Measurements from ENCODE around the gene GJB1.

GJB1 gene

DNA sequence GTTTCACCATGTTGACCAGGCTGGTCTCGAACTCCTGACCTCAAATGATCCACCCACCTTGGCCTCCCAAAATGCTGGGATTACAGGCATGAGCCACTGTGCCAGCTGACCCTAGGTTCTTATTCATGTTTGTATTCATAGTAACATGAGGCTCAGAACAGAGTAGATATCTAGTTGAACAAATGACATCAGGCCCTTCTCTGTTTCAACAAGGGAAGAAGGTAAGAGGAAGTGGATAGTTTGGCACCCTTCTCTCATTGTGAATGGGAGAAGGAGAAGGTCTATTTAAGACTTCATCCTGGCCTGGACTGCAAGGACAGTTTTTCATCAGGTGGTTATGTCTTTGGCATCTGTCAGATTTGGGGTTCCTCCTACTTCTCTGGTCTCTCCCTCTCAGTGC, 13.8 kb downstream of the GJB1 start:
- POLR2A ChIA-PET: no interaction called here
- DNase-seq (ENCODE audit: extremely low spot score): no peak
- TF ChIP-seq, protein P1, sequence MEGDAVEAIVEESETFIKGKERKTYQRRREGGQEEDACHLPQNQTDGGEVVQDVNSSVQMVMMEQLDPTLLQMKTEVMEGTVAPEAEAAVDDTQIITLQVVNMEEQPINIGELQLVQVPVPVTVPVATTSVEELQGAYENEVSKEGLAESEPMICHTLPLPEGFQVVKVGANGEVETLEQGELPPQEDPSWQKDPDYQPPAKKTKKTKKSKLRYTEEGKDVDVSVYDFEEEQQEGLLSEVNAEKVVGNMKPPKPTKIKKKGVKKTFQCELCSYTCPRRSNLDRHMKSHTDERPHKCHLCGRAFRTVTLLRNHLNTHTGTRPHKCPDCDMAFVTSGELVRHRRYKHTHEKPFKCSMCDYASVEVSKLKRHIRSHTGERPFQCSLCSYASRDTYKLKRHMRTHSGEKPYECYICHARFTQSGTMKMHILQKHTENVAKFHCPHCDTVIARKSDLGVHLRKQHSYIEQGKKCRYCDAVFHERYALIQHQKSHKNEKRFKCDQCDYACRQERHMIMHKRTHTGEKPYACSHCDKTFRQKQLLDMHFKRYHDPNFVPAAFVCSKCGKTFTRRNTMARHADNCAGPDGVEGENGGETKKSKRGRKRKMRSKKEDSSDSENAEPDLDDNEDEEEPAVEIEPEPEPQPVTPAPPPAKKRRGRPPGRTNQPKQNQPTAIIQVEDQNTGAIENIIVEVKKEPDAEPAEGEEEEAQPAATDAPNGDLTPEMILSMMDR (IDR thresholded peaks at IDR 0.05; ENCODE audit: control extremely low read depth, extremely low read depth, low read depth, missing control alignments): no peak
- CTCF ChIA-PET: no interaction called here

DNA sequence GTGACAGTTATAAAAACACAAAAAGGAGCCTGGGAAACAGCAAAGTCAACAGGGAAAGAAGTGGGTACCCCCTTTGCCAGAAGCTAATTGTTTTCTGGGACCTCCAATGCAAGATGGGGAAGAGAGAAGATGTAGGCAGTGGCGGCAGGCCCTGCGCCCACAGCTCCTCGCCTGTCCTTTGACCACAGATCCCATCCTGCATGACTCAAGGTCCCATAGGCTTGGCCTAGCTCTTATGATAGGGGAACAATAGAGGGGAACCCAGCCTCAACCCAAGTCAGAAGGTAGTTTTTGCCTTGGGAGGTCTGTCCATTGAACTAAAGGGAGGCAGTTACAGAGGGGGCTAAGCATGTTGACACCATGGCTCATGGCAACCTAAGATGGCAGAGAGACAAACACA, 16.8 kb downstream of the GJB1 start:
- DNase-seq (ENCODE audit: extremely low spot score): no peak
- TF ChIP-seq, protein P1 (IDR thresholded peaks at IDR 0.05; ENCODE audit: control extremely low read depth, extremely low read depth, low read depth, missing control alignments): no peak
- POLR2A ChIA-PET: no interaction called here
- CTCF ChIA-PET: no interaction called here

DNA sequence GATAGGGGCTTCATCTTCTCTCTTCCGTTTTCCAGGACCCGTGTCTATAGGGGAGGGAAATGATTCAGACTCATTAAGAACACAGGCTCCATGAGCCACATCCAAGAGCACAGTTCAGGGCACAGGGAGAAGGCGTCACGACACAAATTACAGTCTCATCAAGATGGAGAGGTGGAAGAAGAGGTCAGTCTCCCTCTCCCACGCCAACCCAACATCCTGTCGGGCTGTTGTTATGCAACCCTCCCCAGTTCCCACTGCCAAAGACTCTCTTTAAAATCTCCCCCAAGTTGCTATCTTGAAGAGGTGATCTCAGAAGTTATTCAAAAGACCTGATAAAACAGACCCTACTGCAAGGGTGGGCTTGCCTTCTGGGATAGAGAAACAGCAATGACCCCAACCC, 18.3 kb downstream of the GJB1 start:
- CTCF ChIA-PET: no interaction called here
- POLR2A ChIA-PET: no interaction called here
- DNase-seq (ENCODE audit: extremely low spot score): no peak
- TF ChIP-seq, protein P1 (IDR thresholded peaks at IDR 0.05; ENCODE audit: control extremely low read depth, extremely low read depth, low read depth, missing control alignments): no peak

DNA sequence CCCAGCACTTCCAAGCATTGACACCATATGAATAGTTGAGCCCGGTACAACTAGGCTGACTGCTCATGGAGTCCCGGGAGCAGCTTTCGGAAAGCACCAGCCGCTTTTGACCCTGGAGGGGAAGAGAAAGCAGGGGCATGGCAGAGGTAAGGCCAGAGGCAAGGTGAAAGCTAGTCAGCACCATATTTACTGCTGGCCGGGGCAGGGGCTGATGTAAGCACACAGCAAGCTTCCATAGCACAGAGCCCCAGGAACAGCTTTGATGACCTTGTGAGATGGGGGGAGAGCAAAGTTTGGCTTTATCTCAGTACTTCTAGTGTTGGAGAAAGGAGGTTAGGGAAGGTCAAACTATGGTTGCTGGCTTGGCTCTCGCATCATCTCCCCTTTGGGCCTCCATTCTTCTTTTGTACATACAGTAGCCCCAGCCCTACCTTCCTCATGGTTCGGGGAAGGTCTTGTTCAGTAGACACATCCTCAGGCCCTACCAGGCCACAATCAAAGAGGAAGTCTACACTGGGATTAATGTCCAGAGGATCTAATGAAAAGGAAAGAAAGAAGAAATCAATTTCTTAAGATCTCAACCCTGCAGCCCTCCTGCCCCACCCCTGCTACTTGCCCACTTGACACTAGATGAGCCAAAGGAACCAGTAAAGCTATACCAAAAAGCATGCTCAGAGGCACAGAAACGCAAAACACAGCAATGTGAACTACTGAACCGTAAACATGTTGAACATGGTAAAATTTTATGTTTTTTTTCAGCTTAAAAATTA, 21.5 kb downstream of the GJB1 start:
- ChIA-PET POLR2A (no interaction called here), CTCF (interaction anchor here (1.6 kb wide), 1 partner anchor 18 kb away, joined by 4 read pairs; no protein-coding TSS in a partner anchor)
- TF ChIP-seq, protein P1 (IDR thresholded peaks at IDR 0.05; ENCODE audit: control extremely low read depth, extremely low read depth, low read depth, missing control alignments): no peak
- no peak for DNase-seq (ENCODE audit: extremely low spot score)

DNA sequence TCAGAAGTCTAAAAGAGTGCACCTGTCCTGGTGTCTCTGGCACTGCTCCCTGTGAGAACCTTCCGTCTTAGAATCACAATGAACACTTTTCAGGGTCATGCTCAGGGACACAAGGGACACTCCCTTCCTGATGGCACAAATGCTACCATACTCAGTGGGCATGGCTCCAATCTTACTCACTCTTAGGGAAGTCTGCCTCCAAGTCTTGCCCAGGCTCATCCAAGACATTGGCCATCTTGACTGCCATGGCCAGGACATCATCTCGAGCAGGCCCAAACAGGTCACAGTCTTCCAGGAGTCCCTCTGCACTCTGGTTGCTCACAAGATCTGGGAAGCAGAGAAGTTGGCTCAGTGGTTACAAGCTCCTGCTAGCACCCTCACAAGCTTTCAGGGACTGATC, 22.1 kb downstream of the GJB1 start:
- TF ChIP-seq, protein P1 (IDR thresholded peaks at IDR 0.05; ENCODE audit: control extremely low read depth, extremely low read depth, low read depth, missing control alignments): no peak
- DNase-seq (ENCODE audit: extremely low spot score): no peak
- ChIA-PET POLR2A (no interaction called here), CTCF (no interaction called here)

DNA sequence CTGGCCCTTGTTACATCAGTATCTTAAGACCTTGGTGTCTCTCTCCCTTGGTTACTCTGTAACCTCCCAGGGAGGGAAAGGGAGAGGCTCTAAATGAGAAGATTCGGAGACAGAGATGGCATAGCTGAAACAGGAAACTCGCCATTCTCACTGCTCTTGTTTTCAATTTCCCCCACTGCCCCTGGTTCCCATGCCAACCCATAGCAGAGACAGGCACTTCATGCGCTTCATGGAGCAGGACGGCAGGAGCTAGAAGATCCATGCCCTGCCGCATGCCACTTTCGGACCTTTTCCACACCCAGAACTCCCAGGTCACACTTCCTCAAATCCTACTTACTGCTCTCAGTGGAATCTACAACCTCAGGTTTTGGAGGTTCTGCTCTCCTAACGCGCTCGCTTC, 27.8 kb downstream of the GJB1 start:
- no peak for DNase-seq (ENCODE audit: extremely low spot score)
- TF ChIP-seq, protein P1 (IDR thresholded peaks at IDR 0.05; ENCODE audit: control extremely low read depth, extremely low read depth, low read depth, missing control alignments): no peak
- POLR2A ChIA-PET: no interaction called here
- CTCF ChIA-PET: no interaction called here
